OCI-LY1 (cell line): ENCODE results near the gene ZNF277.

Source experiments
- H2AFZ ChIP-seq: fragments of 200-600 bp; sonication (generic), shearing (Covaris generic); 2 replicates; pipeline ENCODE4 v1.6.0; 2014; ENCODE audit warnings: antibody characterized with exemption, mild to moderate bottlenecking, low read length
- H3F3A ChIP-seq: fragments of 200-600 bp; sonication (generic), shearing (Covaris generic); 2 replicates; pipeline ENCODE4 v1.6.0; 2014; ENCODE audit warnings: mild to moderate bottlenecking, antibody characterized with exemption, low read length, moderate library complexity; ENCODE audit not compliant: insufficient read depth
- H3K27ac ChIP-seq: fragments of 200-600 bp; sonication (generic); 2 replicates; pipeline ENCODE4 v1.5.1; 2014; ENCODE audit warnings: low read length, mixed run types, mild to moderate bottlenecking, low read depth; ENCODE audit not compliant: poor library complexity, severe bottlenecking
- H3K27me3 ChIP-seq: fragments of 200-600 bp; sonication (generic); 2 replicates; pipeline ENCODE4 v1.6.0; 2014; ENCODE audit warnings: antibody characterized with exemption, mild to moderate bottlenecking, low read length, moderate library complexity; ENCODE audit not compliant: insufficient read depth
- H3K36me3 ChIP-seq: fragments of 200-600 bp; sonication (generic); 2 replicates; pipeline ENCODE4 v1.6.1; 2014; ENCODE audit warnings: mild to moderate bottlenecking, antibody characterized with exemption, low read length, moderate library complexity, mixed read lengths; ENCODE audit not compliant: insufficient read depth
- H3K4me1 ChIP-seq: fragments of 200-600 bp; sonication (generic); 2 replicates; pipeline ENCODE4 v1.5.1; 2014; ENCODE audit warnings: mild to moderate bottlenecking, low read length, moderate library complexity; ENCODE audit not compliant: insufficient read depth, severe bottlenecking
- H3K4me2 ChIP-seq: fragments of 200-600 bp; sonication (generic), shearing (Covaris generic); 2 replicates; pipeline ENCODE4 v1.6.1; 2014; ENCODE audit warnings: low read length
- H3K4me3 ChIP-seq: fragments of 200-600 bp; sonication (generic); 2 replicates; pipeline ENCODE4 v1.5.1; 2014; ENCODE audit warnings: low read length, low read depth, mild to moderate bottlenecking, mixed read lengths; ENCODE audit not compliant: poor library complexity, severe bottlenecking
- H3K79me2 ChIP-seq: fragments of 200-600 bp; shearing (Covaris generic); 2 replicates; pipeline ENCODE4 v1.6.1; 2016; ENCODE audit warnings: mixed run types, low read length, mixed read lengths; ENCODE audit not compliant: insufficient read depth
- H3K9ac ChIP-seq: fragments of 200-600 bp; sonication (generic), shearing (Covaris generic); 2 replicates; pipeline ENCODE4 v1.6.1; 2014; ENCODE audit warnings: mild to moderate bottlenecking, low read length, mixed read lengths
- H3K9me2 ChIP-seq: fragments of 200-600 bp; sonication (generic), shearing (Covaris generic); 2 replicates; pipeline ENCODE4 v1.6.1; 2014; ENCODE audit warnings: low read depth, mild to moderate bottlenecking, low read length, mixed read lengths
- H3K9me3 ChIP-seq: fragments of 200-600 bp; shearing (Covaris generic); 2 replicates; pipeline ENCODE4 v1.6.1; 2014; ENCODE audit warnings: low read length, mixed read lengths
- H4K20me1 ChIP-seq: fragments of 200-600 bp; sonication (generic), shearing (Covaris generic); 2 replicates; pipeline ENCODE4 v1.6.0; 2016; ENCODE audit warnings: mild to moderate bottlenecking, low read length; ENCODE audit not compliant: insufficient read depth
- EZH2 ChIP-seq: fragments of 200-600 bp; sonication (generic), shearing (Covaris generic); IDR thresholded peaks from 2 replicates; pipeline ENCODE4 v1.8.0; 2017; ENCODE audit warnings: borderline replicate concordance, mixed run types, mild to moderate bottlenecking, antibody characterized with exemption, low read length, moderate library complexity, mixed read lengths
- TF ChIP-seq, protein P1 (sequence below): fragments of 200-600 bp; sonication (generic), shearing (Covaris generic); IDR thresholded peaks from 2 replicates; pipeline ENCODE4 v1.5.1; 2017; ENCODE audit warnings: mild to moderate bottlenecking, antibody characterized with exemption, low read length, moderate library complexity, mixed read lengths

The ZNF277 gene

GRCh38 chr7:112267944-112268691, 61.6 kb downstream of the ZNF277 start:
- Histone ChIP-seq H4K20me1 (no peaks in the 10 kb centered on the region), H3K9me3 (peaks cover 2% of the 10 kb centered on the region; the same call in 1 of the 2 replicates), H3K4me1 (no peaks in the 10 kb centered on the region), H3K4me2 (no peak overlapping the region), H3K36me3 (no peaks in the 10 kb centered on the region), H2AFZ (no peak overlapping the region), H3K9ac (no peak overlapping the region), H3K27ac (no peak overlapping the region), H3K4me3 (no peak overlapping the region), H3K9me2 (no peaks in the 10 kb centered on the region), H3K79me2 (no peaks in the 10 kb centered on the region), H3F3A (no peaks in the 10 kb centered on the region), H3K27me3 (no peaks in the 10 kb centered on the region)
- TF ChIP-seq, protein P1, sequence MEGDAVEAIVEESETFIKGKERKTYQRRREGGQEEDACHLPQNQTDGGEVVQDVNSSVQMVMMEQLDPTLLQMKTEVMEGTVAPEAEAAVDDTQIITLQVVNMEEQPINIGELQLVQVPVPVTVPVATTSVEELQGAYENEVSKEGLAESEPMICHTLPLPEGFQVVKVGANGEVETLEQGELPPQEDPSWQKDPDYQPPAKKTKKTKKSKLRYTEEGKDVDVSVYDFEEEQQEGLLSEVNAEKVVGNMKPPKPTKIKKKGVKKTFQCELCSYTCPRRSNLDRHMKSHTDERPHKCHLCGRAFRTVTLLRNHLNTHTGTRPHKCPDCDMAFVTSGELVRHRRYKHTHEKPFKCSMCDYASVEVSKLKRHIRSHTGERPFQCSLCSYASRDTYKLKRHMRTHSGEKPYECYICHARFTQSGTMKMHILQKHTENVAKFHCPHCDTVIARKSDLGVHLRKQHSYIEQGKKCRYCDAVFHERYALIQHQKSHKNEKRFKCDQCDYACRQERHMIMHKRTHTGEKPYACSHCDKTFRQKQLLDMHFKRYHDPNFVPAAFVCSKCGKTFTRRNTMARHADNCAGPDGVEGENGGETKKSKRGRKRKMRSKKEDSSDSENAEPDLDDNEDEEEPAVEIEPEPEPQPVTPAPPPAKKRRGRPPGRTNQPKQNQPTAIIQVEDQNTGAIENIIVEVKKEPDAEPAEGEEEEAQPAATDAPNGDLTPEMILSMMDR, result no peak
- no peak for TF ChIP-seq EZH2

- H4K20me1 ChIP-seq, result no peaks in the 10 kb centered on the region
- no peak overlapping the region for H3K9ac ChIP-seq
- no peak overlapping the region for H3K4me3 ChIP-seq
- no peaks in the 10 kb centered on the region for H3F3A ChIP-seq
- H3K36me3 ChIP-seq, result no peaks in the 10 kb centered on the region
- no peaks in the 10 kb centered on the region for H3K27me3 ChIP-seq
- TF ChIP-seq, protein P1, result no peak
- H3K9me3 ChIP-seq, result peaks cover 2% of the 10 kb centered on the region; the same call in 1 of the 2 replicates
- no peak overlapping the region for H3K27ac ChIP-seq
- no peaks in the 10 kb centered on the region for H3K4me1 ChIP-seq
- no peak overlapping the region for H2AFZ ChIP-seq
- H3K4me2 ChIP-seq, result no peak overlapping the region
- no peaks in the 10 kb centered on the region for H3K79me2 ChIP-seq
- no peaks in the 10 kb centered on the region for H3K9me2 ChIP-seq
These were observed 64.7 kb downstream of the ZNF277 start for GRCh38 chr7:112271162-112271561.

- H3K9me2 ChIP-seq, result no peaks in the 10 kb centered on the region
- no peak overlapping the region for H3K27ac ChIP-seq
- H3K9ac ChIP-seq, result no peak overlapping the region
- H3K4me2 ChIP-seq, result no peak overlapping the region
- H3K4me3 ChIP-seq, result no peak overlapping the region
- H3K9me3 ChIP-seq, result peaks cover 2% of the 10 kb centered on the region; the same call in 1 of the 2 replicates
- no peaks in the 10 kb centered on the region for H3K27me3 ChIP-seq
- H2AFZ ChIP-seq, result no peak overlapping the region
- no peaks in the 10 kb centered on the region for H3K79me2 ChIP-seq
- H3F3A ChIP-seq, result no peaks in the 10 kb centered on the region
- no peaks in the 10 kb centered on the region for H3K4me1 ChIP-seq
- H3K36me3 ChIP-seq, result no peaks in the 10 kb centered on the region
- no peaks in the 10 kb centered on the region for H4K20me1 ChIP-seq
- TF ChIP-seq EZH2, result no peak
- TF ChIP-seq, protein P1, result no peak
These were observed 66.5 kb downstream of the ZNF277 start for GRCh38 chr7:112272921-112273561.
